ENCODE measurements around the gene CYP2J2. TPM values are rescaled to one million over a fixed set of nuclear protein-coding genes. Genes with fewer than 3 reads are reported as not detected.

Gene CYP2J2
- polyA plus RNA-seq, 2 of the 4 experiments (the other 2 are of a cell fraction), result 0.09 to 0.13 TPM

DNA sequence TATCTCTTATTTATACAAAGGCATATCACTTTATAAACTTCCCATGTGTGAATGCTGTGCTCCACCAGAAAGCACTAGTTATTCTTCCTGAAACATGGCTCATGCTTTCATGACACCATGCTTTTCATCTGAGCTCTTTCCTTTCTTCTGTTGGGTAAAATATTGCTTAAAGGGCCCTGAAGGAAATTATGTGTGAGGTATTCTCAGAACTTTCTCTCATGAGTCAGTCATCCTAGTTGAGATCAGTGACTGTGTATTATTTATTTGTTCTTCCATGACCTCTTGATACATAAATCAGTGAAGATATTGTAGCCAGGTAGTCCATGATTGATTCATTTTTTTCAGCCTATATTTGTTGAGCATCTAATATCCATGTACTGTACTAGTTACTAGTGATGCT, 54.8 kb downstream of the CYP2J2 start:
- DNase-seq (ENCODE audit: low read depth in 1 of 2, low spot score in 1 of 2) (no peak), ATAC-seq (no peak), FAIRE-seq (no peak)
- ChIA-PET POLR2A (no interaction called here), CTCF (no interaction called here)
- TF ChIP-seq RNF2 (IDR thresholded peaks at IDR 0.05; ENCODE audit: borderline replicate concordance, low read depth) (no peak), NPAS2 (CRISPR knock-in tag; IDR thresholded peaks at IDR 0.05; ENCODE audit: borderline replicate concordance) (no peak), HEYL (CRISPR knock-in tag; IDR thresholded peaks at IDR 0.05) (no peak), SMC3 (IDR thresholded peaks at IDR 0.05) (no peak), CBX8 (IDR thresholded peaks at IDR 0.05) (no peak)
- TF ChIP-seq, protein P1, sequence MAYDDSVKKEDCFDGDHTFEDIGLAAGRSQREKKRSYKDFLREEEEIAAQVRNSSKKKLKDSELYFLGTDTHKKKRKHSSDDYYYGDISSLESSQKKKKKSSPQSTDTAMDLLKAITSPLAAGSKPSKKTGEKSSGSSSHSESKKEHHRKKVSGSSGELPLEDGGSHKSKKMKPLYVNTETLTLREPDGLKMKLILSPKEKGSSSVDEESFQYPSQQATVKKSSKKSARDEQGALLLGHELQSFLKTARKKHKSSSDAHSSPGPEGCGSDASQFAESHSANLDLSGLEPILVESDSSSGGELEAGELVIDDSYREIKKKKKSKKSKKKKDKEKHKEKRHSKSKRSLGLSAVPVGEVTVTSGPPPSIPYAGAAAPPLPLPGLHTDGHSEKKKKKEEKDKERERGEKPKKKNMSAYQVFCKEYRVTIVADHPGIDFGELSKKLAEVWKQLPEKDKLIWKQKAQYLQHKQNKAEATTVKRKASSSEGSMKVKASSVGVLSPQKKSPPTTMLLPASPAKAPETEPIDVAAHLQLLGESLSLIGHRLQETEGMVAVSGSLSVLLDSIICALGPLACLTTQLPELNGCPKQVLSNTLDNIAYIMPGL (CRISPR knock-in tag; IDR thresholded peaks at IDR 0.05; ENCODE audit: borderline replicate concordance), result no peak
- TF ChIP-seq, protein P2, sequence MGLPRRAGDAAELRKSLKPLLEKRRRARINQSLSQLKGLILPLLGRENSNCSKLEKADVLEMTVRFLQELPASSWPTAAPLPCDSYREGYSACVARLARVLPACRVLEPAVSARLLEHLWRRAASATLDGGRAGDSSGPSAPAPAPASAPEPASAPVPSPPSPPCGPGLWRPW (IDR thresholded peaks at IDR 0.05), result no peak
- TF ChIP-seq, protein P3, sequence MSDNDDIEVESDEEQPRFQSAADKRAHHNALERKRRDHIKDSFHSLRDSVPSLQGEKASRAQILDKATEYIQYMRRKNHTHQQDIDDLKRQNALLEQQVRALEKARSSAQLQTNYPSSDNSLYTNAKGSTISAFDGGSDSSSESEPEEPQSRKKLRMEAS (IDR thresholded peaks at IDR 0.05), result no peak
- Histone ChIP-seq H3K4me3 (no peak overlapping the region), H3K4me2 (no peak overlapping the region), H3K27ac (no peak overlapping the region), H3K9me3 (no peaks in the 10 kb centered on the region), H3K4me1 (no peaks in the 10 kb centered on the region)

DNA sequence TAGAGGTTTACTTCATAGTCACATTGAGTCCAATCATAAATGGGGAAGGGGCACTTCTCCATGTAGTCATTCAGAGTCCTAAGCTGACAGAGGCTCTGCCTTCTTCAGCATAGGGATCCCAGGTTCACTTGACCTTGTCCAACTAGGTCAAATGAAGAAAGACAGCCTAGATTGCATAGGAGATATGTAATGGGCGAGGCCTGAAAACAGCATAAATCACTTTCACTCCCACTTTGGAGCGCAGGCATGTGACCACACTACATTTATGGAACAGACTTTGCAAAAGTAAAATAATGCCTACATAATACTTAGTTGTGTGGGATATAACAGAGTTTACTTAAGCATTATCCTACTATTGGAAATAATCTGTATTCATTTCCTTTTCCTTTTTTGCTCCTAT, 60.1 kb downstream of the CYP2J2 start:
- no peak for DNase-seq (ENCODE audit: low read depth in 1 of 2, low spot score in 1 of 2)
- Histone ChIP-seq H3K4me2 (no peak overlapping the region), H3K27ac (no peak overlapping the region), H3K4me3 (no peak overlapping the region), H3K9me3 (no peaks in the 10 kb centered on the region), H3K4me1 (no peaks in the 10 kb centered on the region)
- ChIA-PET CTCF (interaction anchor here (1.0 kb wide), 1 partner anchor 81 kb away, joined by 3 read pairs; no protein-coding TSS in a partner anchor), POLR2A (no interaction called here)
- FAIRE-seq, result no peak
- 47% methylated on average over 2 of the region's 2 CpGs for WGBS (ENCODE audit: missing lambda C conversion rate)
- no peak for ATAC-seq
- TF ChIP-seq CEBPB (IDR thresholded peaks at IDR 0.05) (no peak), MYC (IDR thresholded peaks at IDR 0.05; ENCODE audit: borderline replicate concordance, low read length) (no peak), HOXA7 (CRISPR knock-in tag; IDR thresholded peaks at IDR 0.05) (no peak), TP53 (CRISPR knock-in tag; IDR thresholded peaks at IDR 0.05) (no peak), ZFP36 (IDR thresholded peaks at IDR 0.05; ENCODE audit: borderline replicate concordance, partially characterized antibody) (no peak), RARB (CRISPR knock-in tag; IDR thresholded peaks at IDR 0.05) (no peak), NR3C1 (IDR thresholded peaks at IDR 0.05) (no peak), PHF8 (IDR thresholded peaks at IDR 0.05; ENCODE audit: borderline replicate concordance, low read depth) (no peak), EHF (CRISPR knock-in tag; IDR thresholded peaks at IDR 0.05) (no peak), FOSL2 (IDR thresholded peaks at IDR 0.05) (no peak), FOSL2 (CRISPR knock-in tag; IDR thresholded peaks at IDR 0.05) (no peak), RAD21 (conservative IDR thresholded peaks at IDR 0.05 in 1 of 2, IDR thresholded peaks at IDR 0.05 in 1 of 2) (no peak), CHD4 (IDR thresholded peaks at IDR 0.05; ENCODE audit: borderline replicate concordance) (no peak), POLR2A (IDR thresholded peaks at IDR 0.05; ENCODE audit: low read length) (no peak)
- TF ChIP-seq, protein P4, sequence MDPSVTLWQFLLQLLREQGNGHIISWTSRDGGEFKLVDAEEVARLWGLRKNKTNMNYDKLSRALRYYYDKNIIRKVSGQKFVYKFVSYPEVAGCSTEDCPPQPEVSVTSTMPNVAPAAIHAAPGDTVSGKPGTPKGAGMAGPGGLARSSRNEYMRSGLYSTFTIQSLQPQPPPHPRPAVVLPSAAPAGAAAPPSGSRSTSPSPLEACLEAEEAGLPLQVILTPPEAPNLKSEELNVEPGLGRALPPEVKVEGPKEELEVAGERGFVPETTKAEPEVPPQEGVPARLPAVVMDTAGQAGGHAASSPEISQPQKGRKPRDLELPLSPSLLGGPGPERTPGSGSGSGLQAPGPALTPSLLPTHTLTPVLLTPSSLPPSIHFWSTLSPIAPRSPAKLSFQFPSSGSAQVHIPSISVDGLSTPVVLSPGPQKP (IDR thresholded peaks at IDR 0.05; ENCODE audit: low read depth, low read length), result no peak
- TF ChIP-seq, protein P5, sequence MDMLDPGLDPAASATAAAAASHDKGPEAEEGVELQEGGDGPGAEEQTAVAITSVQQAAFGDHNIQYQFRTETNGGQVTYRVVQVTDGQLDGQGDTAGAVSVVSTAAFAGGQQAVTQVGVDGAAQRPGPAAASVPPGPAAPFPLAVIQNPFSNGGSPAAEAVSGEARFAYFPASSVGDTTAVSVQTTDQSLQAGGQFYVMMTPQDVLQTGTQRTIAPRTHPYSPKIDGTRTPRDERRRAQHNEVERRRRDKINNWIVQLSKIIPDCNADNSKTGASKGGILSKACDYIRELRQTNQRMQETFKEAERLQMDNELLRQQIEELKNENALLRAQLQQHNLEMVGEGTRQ (IDR thresholded peaks at IDR 0.05), result no peak
- TF ChIP-seq, protein P6, sequence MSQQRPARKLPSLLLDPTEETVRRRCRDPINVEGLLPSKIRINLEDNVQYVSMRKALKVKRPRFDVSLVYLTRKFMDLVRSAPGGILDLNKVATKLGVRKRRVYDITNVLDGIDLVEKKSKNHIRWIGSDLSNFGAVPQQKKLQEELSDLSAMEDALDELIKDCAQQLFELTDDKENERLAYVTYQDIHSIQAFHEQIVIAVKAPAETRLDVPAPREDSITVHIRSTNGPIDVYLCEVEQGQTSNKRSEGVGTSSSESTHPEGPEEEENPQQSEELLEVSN (IDR thresholded peaks at IDR 0.05; ENCODE audit: borderline replicate concordance, low read depth), result no peak
